Urothelium cell line (cell line): ENCODE data around the gene DIP2C.

Source experiments
- DNase-seq: peaks from one replicate; pipeline ENCODE4 v3.0.0; 2011; ENCODE audit warnings: low spot score, mixed read lengths
- FAIRE-seq: peaks from 2 replicates; lab custom pipeline; 2011; peaks lifted over from hg19 to GRCh38; lab: Jason Lieb, UNC

DIP2C gene

GRCh38 chr10:559767-560047 lies 129.8 kb downstream of the DIP2C start:
- DNase-seq: no peak
- FAIRE-seq: no peak

- DNase-seq (no peak), FAIRE-seq (no peak)
These were observed 130.3 kb downstream of the DIP2C start for GRCh38 chr10:558891-559766.

GRCh38 chr10:558364-558763 lies 131.1 kb downstream of the DIP2C start:
- FAIRE-seq (no peak), DNase-seq (no peak)

- FAIRE-seq: no peak
- DNase-seq: peak; percentile 2
These were observed 131.6 kb downstream of the DIP2C start for GRCh38 chr10:557792-558328.

GRCh38 chr10:556971-557637 lies 132.4 kb downstream of the DIP2C start:
- FAIRE-seq (no peak), DNase-seq (no peak)

GRCh38 chr10:555682-556350 lies 133.7 kb downstream of the DIP2C start:
- FAIRE-seq (no peak), DNase-seq (no peak)

GRCh38 chr10:555281-555680 lies 134.2 kb downstream of the DIP2C start:
- DNase-seq (no peak), FAIRE-seq (no peak)

GRCh38 chr10:554182-554848 lies 135.2 kb downstream of the DIP2C start:
- FAIRE-seq (no peak), DNase-seq (no peak)

- DNase-seq (no peak), FAIRE-seq (no peak)
These were observed 136.2 kb downstream of the DIP2C start for GRCh38 chr10:553233-553632.

GRCh38 chr10:552679-553078 lies 136.8 kb downstream of the DIP2C start:
- FAIRE-seq (no peak), DNase-seq (no peak)

- FAIRE-seq (no peak), DNase-seq (no peak)
These were observed 137.9 kb downstream of the DIP2C start for GRCh38 chr10:551373-552252.

GRCh38 chr10:550665-551372 lies 138.6 kb downstream of the DIP2C start:
- FAIRE-seq: no peak
- DNase-seq: no peak

GRCh38 chr10:549391-549790 lies 140.1 kb downstream of the DIP2C start:
- FAIRE-seq (no peak), DNase-seq (no peak)

- FAIRE-seq (no peak), DNase-seq (no peak)
These were observed 141.1 kb downstream of the DIP2C start for GRCh38 chr10:548238-548901.

GRCh38 chr10:547591-548081 lies 141.8 kb downstream of the DIP2C start:
- DNase-seq (no peak), FAIRE-seq (no peak)

- DNase-seq (no peak), FAIRE-seq (no peak)
These were observed 142.4 kb downstream of the DIP2C start for GRCh38 chr10:546971-547590.

GRCh38 chr10:546451-546850 lies 143.0 kb downstream of the DIP2C start:
- DNase-seq (no peak), FAIRE-seq (no peak)
